ENCODE results near the gene ZNF280B. TPM values are rescaled to one million over a fixed set of nuclear protein-coding genes. Genes with fewer than 3 reads are reported as not detected.

Gene ZNF280B
- total RNA-seq, 1 experiment from 2014 or later, result 8.2 TPM

- no peaks in the 10 kb centered on the region for H3K23me2 ChIP-seq (ENCODE audit: insufficient read length, low read depth, low read length, poor library complexity, severe bottlenecking)
- H2BK20ac ChIP-seq (ENCODE audit: low read depth, low read length, poor library complexity, severe bottlenecking), result no peak overlapping the region
- H3K4me3 Mint-ChIP-seq, result no peak overlapping the region
- H3K18ac ChIP-seq (ENCODE audit: insufficient read length, low read depth, low read length), result no peak overlapping the region
- H3K4me1 ChIP-seq (ENCODE audit: insufficient read depth, low read length), result no peaks in the 10 kb centered on the region
- no peak overlapping the region for H3K14ac ChIP-seq (ENCODE audit: insufficient read depth, low read length)
- no peak overlapping the region for H2AK5ac ChIP-seq (ENCODE audit: insufficient read length, low read length)
- TF ChIP-seq CTCF (conservative IDR thresholded peaks at IDR 0.05), result no peak
- peaks cover 100% of the 10 kb centered on the region for H3K27me3 Mint-ChIP-seq (ENCODE audit: low read depth)
- H4K8ac ChIP-seq (replicated peaks; ENCODE audit: insufficient read length, low read depth, low read length), result no peak overlapping the region
- H3K27ac Mint-ChIP-seq, result no peak overlapping the region
- no CpG with 5 or more reads among the region's 5 CpGs for WGBS (ENCODE audit: extremely low coverage, insufficient read length, low lambda C conversion rate)
- no peak for DNase-seq
- no peak overlapping the region for H3K4ac ChIP-seq (ENCODE audit: low read depth, low read length)
- H2BK120ac ChIP-seq (ENCODE audit: low read depth, low read length, poor library complexity, severe bottlenecking), result no peak overlapping the region
- peaks cover 44% of the 10 kb centered on the region; the same call in 1 of the 2 replicates for H3K27me3 ChIP-seq (ENCODE audit: insufficient read depth, low read length)
- no peak overlapping the region for H2BK15ac ChIP-seq (ENCODE audit: low read depth, low read length)
- peaks cover 0 to 3% of the 10 kb centered on the region in 2 experiments; a peak in 1 of 5 replicates for H3K9me3 Mint-ChIP-seq
- no peak overlapping the region for H4K5ac ChIP-seq (ENCODE audit: insufficient read length, low read depth, low read length)
- H2AFZ ChIP-seq (ENCODE audit: low read length), result no peak overlapping the region
- H3K4me2 ChIP-seq (ENCODE audit: insufficient read depth, insufficient read length, low read length), result no peak overlapping the region
- H3K27ac ChIP-seq (ENCODE audit: insufficient read length, low read depth, low read length), result no peak overlapping the region
- no peaks in the 10 kb centered on the region for H4K20me1 ChIP-seq (ENCODE audit: control insufficient read depth, insufficient read depth, insufficient read length)
- no peaks in the 10 kb centered on the region for H3K4me1 Mint-ChIP-seq
- H3K56ac ChIP-seq (ENCODE audit: insufficient read length, low read depth, low read length), result no peak overlapping the region
- H3K23ac ChIP-seq (ENCODE audit: insufficient read length, low read depth, low read length), result no peak overlapping the region
- no peak overlapping the region for H2BK12ac ChIP-seq (ENCODE audit: insufficient read length, low read depth, low read length)
- H3T11ph ChIP-seq (ENCODE audit: low read length), result no peak overlapping the region
- no peak overlapping the region for H4K91ac ChIP-seq (ENCODE audit: insufficient read length, low read depth, low read length)
- H2BK5ac ChIP-seq (ENCODE audit: insufficient read length, low read length), result no peak overlapping the region
- no peak overlapping the region for H3K9ac ChIP-seq (ENCODE audit: extremely low read depth, insufficient read length, low read length)
- no peaks in the 10 kb centered on the region for H3K79me2 ChIP-seq (ENCODE audit: insufficient read depth, low read length)
- H3K9me3 ChIP-seq (ENCODE audit: control insufficient read depth, low read depth, low read length), result no peaks in the 10 kb centered on the region
- H3K36me3 Mint-ChIP-seq (ENCODE audit: insufficient read depth in 1 of 3, low read depth in 3 of 3), result no peaks in the 10 kb centered on the region
- H3K79me1 ChIP-seq (ENCODE audit: insufficient read depth, low read depth, low read length, poor library complexity, severe bottlenecking), result no peaks in the 10 kb centered on the region
Observed at GRCh38 chr22:22546490-22546889, 37.9 kb upstream of the ZNF280B start.
